Endodermal cell (in vitro differentiated cells): Measurements from ENCODE around the gene PPP2R3A. TPM values are rescaled to one million over a fixed set of nuclear protein-coding genes. Genes with fewer than 3 reads are reported as not detected.
"Not testable (repeated sequence)": the region's sequence is repeated elsewhere in the genome, so short reads cannot be mapped to it uniquely, and the experiment has no call there.

ENCODE experiments used
- DNase-seq: peaks from one replicate; pipeline ENCODE4 v3.0.0-alpha.2; 2017
- H3K27ac ChIP-seq: 2 replicates; pipeline ENCODE4 v1.5.1; 2013; ENCODE audit warnings: mild to moderate bottlenecking, low read depth, low read length, moderate library complexity
- H3K27me3 ChIP-seq: 2 replicates; pipeline ENCODE4 v1.6.1; 2013; ENCODE audit warnings: mild to moderate bottlenecking, low read length, moderate library complexity; ENCODE audit not compliant: insufficient read depth, control insufficient read depth, poor library complexity, severe bottlenecking
- H3K36me3 ChIP-seq: 2 replicates; pipeline ENCODE4 v1.7.0; 2013; ENCODE audit warnings: mild to moderate bottlenecking, low read length, moderate library complexity; ENCODE audit not compliant: control insufficient read depth, insufficient read depth
- H3K4me1 ChIP-seq: one replicate; pipeline ENCODE4 v1.7.0; 2013; ENCODE audit warnings: low read length; ENCODE audit not compliant: control insufficient read depth, insufficient read depth
- H3K4me3 ChIP-seq: 2 replicates; pipeline ENCODE4 v1.5.1; 2013; ENCODE audit warnings: mild to moderate bottlenecking, low read length, moderate library complexity
- H3K9ac ChIP-seq: 2 replicates; pipeline ENCODE4 v1.6.1; 2013; ENCODE audit warnings: mild to moderate bottlenecking, low read length, moderate library complexity; ENCODE audit not compliant: poor library complexity, severe bottlenecking; ENCODE audit errors: extremely low read depth
- H3K9me3 ChIP-seq: 2 replicates; pipeline ENCODE4 v1.6.1; 2013; ENCODE audit warnings: mild to moderate bottlenecking, low read length, moderate library complexity; ENCODE audit not compliant: control insufficient read depth
- H3K27ac Mint-ChIP-seq: 2 replicates; pipeline ENCODE4 v1.8.0; 2020; ENCODE audit warnings: mixed read lengths
- H3K27me3 Mint-ChIP-seq: 2 replicates; pipeline ENCODE4 v1.8.0; 2021; ENCODE audit warnings: mild to moderate bottlenecking, mixed read lengths; ENCODE audit not compliant: insufficient read depth
- H3K36me3 Mint-ChIP-seq: 2 replicates; pipeline ENCODE4 v1.8.0; 2020; ENCODE audit warnings: low read depth, mixed read lengths
- H3K4me1 Mint-ChIP-seq: 2 replicates; pipeline ENCODE4 v1.8.0; 2020; ENCODE audit warnings: mixed read lengths
- H3K4me3 Mint-ChIP-seq: 2 replicates; pipeline ENCODE4 v1.8.0; 2020; ENCODE audit warnings: mild to moderate bottlenecking, moderate library complexity, mixed read lengths
- H3K9me3 Mint-ChIP-seq: 2 replicates; pipeline ENCODE4 v1.8.0; 2020; ENCODE audit warnings: mild to moderate bottlenecking, mixed read lengths
- CTCF ChIP-seq: fragments of 200-600 bp; sonication (generic); conservative IDR thresholded peaks from 2 replicates; pipeline ENCODE4 v1.5.0; 2021; ENCODE audit warnings: antibody characterized with exemption, mild to moderate bottlenecking
- WGBS, 2 experiments: methylation state at CpG; one replicate each; pipeline versions ENCODE4 v1.1.5 to v1.1.7; 2013; ENCODE audit warnings: missing lambda C conversion rate in 2 of 2, mixed read lengths in 1 of 2; ENCODE audit not compliant: insufficient coverage in 1 of 2, insufficient read length in 1 of 2; 5-methylcytosine and 5-hydroxymethylcytosine counted together
- total RNA-seq, 2 donors: library from RNA; stranded (reverse); fragmentation: NEBNext Ultra II Directional in 1 of 2; extraction: Animal tissue kit (Norgen Biotek cat#: 25700) in 1 of 2; gene quantifications; 2 replicates in 1 of 2; 3 replicates in 1 of 2; pipeline ENCODE4 v1.2.1, GENCODE V29; 2021

Gene PPP2R3A
- total RNA-seq, 2 donors from 2014 or later = 12.5 to 16.5 TPM

- H3K36me3 Mint-ChIP-seq = peaks cover 13% of the 10 kb centered on the region
- Histone ChIP-seq H3K36me3 (peaks cover 16% of the 10 kb centered on the region), H3K9me3 (no peaks in the 10 kb centered on the region), H3K4me3 (no peak overlapping the region), H3K4me1 (peaks cover under 1% of the 10 kb centered on the region), H3K27ac (no peak overlapping the region), H3K9ac (no peak overlapping the region), H3K27me3 (no peaks in the 10 kb centered on the region)
- H3K4me3 Mint-ChIP-seq = no peak overlapping the region
- DNase-seq = no peak
- H3K4me1 Mint-ChIP-seq = peaks cover 16% of the 10 kb centered on the region
- H3K27ac Mint-ChIP-seq = no peak overlapping the region
- H3K27me3 Mint-ChIP-seq = peaks cover 40% of the 10 kb centered on the region
- H3K9me3 Mint-ChIP-seq = no peaks in the 10 kb centered on the region
- TF ChIP-seq CTCF = no peak
Observed at GRCh38 chr3:136141291-136141785, 175.8 kb downstream of the PPP2R3A start.

- Mint-ChIP-seq H3K9me3 (no peaks in the 10 kb centered on the region), H3K27ac (no peak overlapping the region), H3K4me1 (peaks cover 11% of the 10 kb centered on the region), H3K4me3 (no peak overlapping the region), H3K27me3 (peaks cover 40% of the 10 kb centered on the region), H3K36me3 (peaks cover 13% of the 10 kb centered on the region)
- WGBS, 2 experiments = 87 to 91% methylated on average over 2 to 4 of the region's 4 CpGs
- Histone ChIP-seq H3K4me3 (no peak overlapping the region), H3K27ac (no peak overlapping the region), H3K9me3 (no peaks in the 10 kb centered on the region), H3K36me3 (peaks cover 17% of the 10 kb centered on the region), H3K9ac (no peak overlapping the region), H3K4me1 (no peaks in the 10 kb centered on the region), H3K27me3 (no peaks in the 10 kb centered on the region)
- no peak for DNase-seq
- no peak for TF ChIP-seq CTCF
Observed at GRCh38 chr3:136141891-136142290, 176.4 kb downstream of the PPP2R3A start.

GRCh38 chr3:136142592-136142991, 177.1 kb downstream of the PPP2R3A start:
- peak; percentile 68 for DNase-seq
- peak overlapping the region; percentile 27 for H3K27ac Mint-ChIP-seq

GRCh38 chr3:136144397-136144796, 178.9 kb downstream of the PPP2R3A start:
- not testable (repeated sequence) for H3K4me1 ChIP-seq, H3K27ac ChIP-seq, DNase-seq, H3K9me3 Mint-ChIP-seq, H3K27ac Mint-ChIP-seq, H3K4me3 ChIP-seq, H3K4me3 Mint-ChIP-seq, H3K9ac ChIP-seq, H3K27me3 ChIP-seq, H3K9me3 ChIP-seq
- Mint-ChIP-seq H3K4me1 (peaks cover 11% of the 10 kb centered on the region), H3K27me3 (peaks cover 40% of the 10 kb centered on the region), H3K36me3 (peaks cover 15% of the 10 kb centered on the region)
- WGBS, 2 experiments = 91 to 97% methylated on average over 4 of the region's 4 CpGs
- H3K36me3 ChIP-seq = peaks cover 41% of the 10 kb centered on the region

More at GRCh38 chr3:136142592-136142991, 177.1 kb downstream of the PPP2R3A start:
- no peak overlapping the region for H3K4me3 Mint-ChIP-seq
- H3K9me3 Mint-ChIP-seq = no peaks in the 10 kb centered on the region
- Histone ChIP-seq H3K9me3 (no peaks in the 10 kb centered on the region), H3K4me1 (no peaks in the 10 kb centered on the region), H3K9ac (peak overlapping the region; percentile 16), H3K27ac (peak overlapping the region; percentile 26), H3K27me3 (no peaks in the 10 kb centered on the region), H3K4me3 (no peak overlapping the region), H3K36me3 (peaks cover 24% of the 10 kb centered on the region)
- WGBS, 2 experiments = 11 to 32% methylated on average over 1 to 3 of the region's 3 CpGs
- H3K36me3 Mint-ChIP-seq = peaks cover 13% of the 10 kb centered on the region
- peaks cover 40% of the 10 kb centered on the region for H3K27me3 Mint-ChIP-seq
- no peak for TF ChIP-seq CTCF
- peaks cover 11% of the 10 kb centered on the region for H3K4me1 Mint-ChIP-seq
